B cell (primary cell): Measurements from ENCODE around the gene CLSTN2. TPM values are rescaled to one million over a fixed set of nuclear protein-coding genes. Genes with fewer than 3 reads are reported as not detected.

Experiments
- ATAC-seq: fragments of 200-7000 bp; cut with Tn5 transposase; one replicate; pipeline ENCODE4 v1.10.0; 2021; ENCODE audit warnings: low read depth, mild to moderate bottlenecking, moderate number of reproducible peaks, moderate library complexity
- CTCF ChIA-PET: fragments of 350-600 bp; sonication (Branson Sonifier 250); formaldehyde crosslinking; loops from one replicate; lab custom pipeline; 2021; ENCODE audit warnings: antibody characterized with exemption, inconsistent platforms; lab: Charles Lee
- POLR2A ChIA-PET: fragments of 350-600 bp; sonication (Branson Sonifier 250); formaldehyde crosslinking; loops from one replicate; lab custom pipeline; 2021; ENCODE audit warnings: antibody characterized with exemption; lab: Charles Lee
- DNase-seq: peaks from one replicate; pipeline ENCODE4 v3.0.0; 2013
- H2AFZ ChIP-seq: 2 replicates; pipeline ENCODE4 v1.6.1; 2012; ENCODE audit warnings: mild to moderate bottlenecking, low read depth, low read length; ENCODE audit not compliant: insufficient read depth, poor library complexity, severe bottlenecking
- H3K27ac ChIP-seq, 2 donors: 1 replicate in 1 of 2; 2 replicates in 1 of 2; pipeline ENCODE4 v1.5.1; 2012 to 2013; ENCODE audit warnings: low read length in 2 of 2, mild to moderate bottlenecking in 2 of 2, moderate library complexity in 1 of 2
- H3K27me3 ChIP-seq, 4 experiments: fragments of 200-600 bp in 1 of 4; sonication (generic) in 1 of 4; replicated peaks in 1 of 4; 1 replicate in 2 of 4; 2 replicates in 2 of 4; pipeline versions ENCODE4 v1.6.1 to v1.7.0; 2013 to 2016; ENCODE audit warnings: low read length in 3 of 4, mild to moderate bottlenecking in 2 of 4, mixed read lengths in 1 of 4, moderate library complexity in 1 of 4; ENCODE audit not compliant: insufficient read depth in 4 of 4, control insufficient read depth in 3 of 4; ENCODE audit errors: control extremely low read depth in 1 of 4
- H3K36me3 ChIP-seq, 2 experiments: replicated peaks in 1 of 2; 1 replicate in 1 of 2; 2 replicates in 1 of 2; pipeline versions ENCODE4 v1.6.1 to v1.7.1; 2013; ENCODE audit warnings: low read length in 1 of 2; ENCODE audit not compliant: insufficient read depth in 2 of 2, control insufficient read depth in 1 of 2; ENCODE audit errors: control extremely low read depth in 1 of 2, extremely low read depth in 1 of 2
- H3K4me1 ChIP-seq, 2 donors: fragments of 200-600 bp in 1 of 2; sonication (generic) in 1 of 2; 1 replicate in 1 of 2; 2 replicates in 1 of 2; pipeline versions ENCODE4 v1.5.1 to v1.6.1; 2013 to 2017; ENCODE audit warnings: low read length in 2 of 2; ENCODE audit not compliant: control insufficient read depth in 2 of 2, insufficient read depth in 2 of 2
- H3K4me2 ChIP-seq: replicated peaks from 2 replicates; pipeline ENCODE3; 2012; ENCODE audit warnings: mild to moderate bottlenecking, low read depth, low read length; ENCODE audit not compliant: poor library complexity, severe bottlenecking
- H3K4me3 ChIP-seq, 5 experiments: fragments of 200-600 bp in 1 of 5; sonication (generic) in 1 of 5; 1 replicate in 3 of 5; 2 replicates in 2 of 5; pipeline versions ENCODE4 v1.5.1 to v1.7.0; 2011 to 2016; ENCODE audit warnings: low read length in 4 of 5, mild to moderate bottlenecking in 4 of 5, low read depth in 2 of 5, control low read depth in 1 of 5, moderate library complexity in 1 of 5; ENCODE audit not compliant: insufficient read depth in 1 of 5; ENCODE audit errors: control extremely low read depth in 1 of 5, extremely low read depth in 1 of 5
- H3K79me2 ChIP-seq: fragments of 200-600 bp; sonication (generic); one replicate; pipeline ENCODE4 v1.6.0; 2016; ENCODE audit warnings: low read length; ENCODE audit not compliant: control insufficient read depth, insufficient read depth
- H3K9ac ChIP-seq: fragments of 200-600 bp; sonication (generic); 2 replicates; pipeline ENCODE4 v1.6.1; 2017; ENCODE audit warnings: mild to moderate bottlenecking, low read length, moderate library complexity
- H3K9me3 ChIP-seq, 3 donors: one replicate each; pipeline versions ENCODE4 v1.6.1 to v1.7.1; 2013; ENCODE audit warnings: low read length in 2 of 3; ENCODE audit not compliant: control insufficient read depth in 2 of 3, insufficient read depth in 1 of 3; ENCODE audit errors: control extremely low read depth in 1 of 3
- H4K20me1 ChIP-seq: 2 replicates; pipeline ENCODE4 v1.6.0; 2012; ENCODE audit warnings: mild to moderate bottlenecking, low read length; ENCODE audit not compliant: insufficient read depth, control insufficient read depth, poor library complexity, severe bottlenecking
- H3K27ac Mint-ChIP-seq: one replicate; pipeline ENCODE4 v1.8.0; 2021; ENCODE audit warnings: mixed read lengths
- H3K27me3 Mint-ChIP-seq: one replicate; pipeline ENCODE4 v1.8.0; 2021; ENCODE audit warnings: mixed read lengths
- H3K4me1 Mint-ChIP-seq: one replicate; pipeline ENCODE4 v1.8.0; 2021; ENCODE audit warnings: mixed read lengths
- H3K4me3 Mint-ChIP-seq: one replicate; pipeline ENCODE4 v1.8.0; 2021; ENCODE audit warnings: mixed read lengths
- H3K9me3 Mint-ChIP-seq: one replicate; pipeline ENCODE4 v1.8.0; 2022; ENCODE audit warnings: mixed read lengths; ENCODE audit not compliant: insufficient read depth
- CTCF ChIP-seq: fragments of 200-600 bp; IDR thresholded peaks from one replicate; pipeline ENCODE4 v1.8.0; 2022; ENCODE audit warnings: antibody characterized with exemption, mild to moderate bottlenecking
- EZH2 ChIP-seq: IDR thresholded peaks from 2 replicates; pipeline ENCODE4 v1.6.1; 2012; ENCODE audit warnings: borderline replicate concordance, low read depth, mild to moderate bottlenecking, moderate library complexity, low read length; ENCODE audit not compliant: insufficient read depth, poor library complexity, severe bottlenecking
- WGBS: methylation state at CpG from one replicate; pipeline ENCODE4 v1.1.5; 2013; ENCODE audit warnings: missing lambda C conversion rate; ENCODE audit not compliant: insufficient coverage; 5-methylcytosine and 5-hydroxymethylcytosine counted together
- intact Hi-C: fragments of 100-400 bp; cut with micrococcal nuclease; formaldehyde crosslinking; loops from one replicate; pipeline ENCODE4 v1.10.0; 2022
- polyA plus RNA-seq: library from polyadenylated mRNA; depleted of rRNA; stranded (reverse); fragments of >200 nt; gene quantifications from 2 replicates; pipeline ENCODE4 v1.2.3, GENCODE V29; 2012
- total RNA-seq, 2 donors: library from RNA; stranded (reverse); fragments of 120-200 nt in 1 of 2; gene quantifications; 1 replicate in 1 of 2; 2 replicates in 1 of 2; pipeline versions ENCODE4 v1.2.3 to v1.2.4, GENCODE V29; 2013 to 2022

The CLSTN2 gene
- total and polyA plus RNA-seq, 2 donors (not counting 1 experiment from before 2014, with no cell fraction given), result not detected

- H3K9me3 Mint-ChIP-seq, result no peaks in the 10 kb centered on the region
- ChIA-PET POLR2A (no interaction called here), CTCF (interaction anchor here (1.3 to 1.6 kb wide), 2 partner anchors 8 to 13 kb away, joined by 3 to 4 read pairs; no protein-coding TSS in a partner anchor)
- Histone ChIP-seq H3K9ac (no peak overlapping the region), H3K36me3 (no peaks in the 10 kb centered on the region), H3K4me3 (no peak overlapping the region), H2AFZ (no peak overlapping the region), H3K27ac (no peak overlapping the region), H3K4me2 (no peak overlapping the region), H3K27me3 (peaks cover 0 to 3% (median 0%) of the 10 kb centered on the region in 4 experiments), H3K79me2 (no peaks in the 10 kb centered on the region), H4K20me1 (no peaks in the 10 kb centered on the region), H3K4me1 (no peaks in the 10 kb centered on the region), H3K9me3 (no peaks in the 10 kb centered on the region)
- ATAC-seq (no peak), DNase-seq (no peak)
- peaks cover 3% of the 10 kb centered on the region for H3K27me3 Mint-ChIP-seq
- H3K4me3 Mint-ChIP-seq, result no peak overlapping the region
- intact Hi-C loops, result no loop called here
- no peaks in the 10 kb centered on the region for H3K4me1 Mint-ChIP-seq
- H3K27ac Mint-ChIP-seq, result no peak overlapping the region
- TF ChIP-seq CTCF, result no peak
- no peak for TF ChIP-seq EZH2
- 66% methylated on average over 2 of the region's 4 CpGs for WGBS
Observed at GRCh38 chr3:140205598-140205997, 270.6 kb downstream of the CLSTN2 start.

- H3K9me3 ChIP-seq, result no peaks in the 10 kb centered on the region
- peaks cover 0 to 3% (median 0%) of the 10 kb centered on the region in 4 experiments for H3K27me3 ChIP-seq
- H3K27me3 Mint-ChIP-seq, result peaks cover 3% of the 10 kb centered on the region
- H3K4me3 Mint-ChIP-seq, result no peak overlapping the region
- intact Hi-C loops, result no loop called here
- no peaks in the 10 kb centered on the region for H3K9me3 Mint-ChIP-seq
- H3K9ac ChIP-seq, result no peak overlapping the region
- H3K4me1 Mint-ChIP-seq, result no peaks in the 10 kb centered on the region
- 27% methylated on average over 1 of the region's 4 CpGs for WGBS
- ChIA-PET POLR2A (no interaction called here), CTCF (interaction anchor here (1.3 to 1.6 kb wide), 2 partner anchors 9 to 12 kb away, joined by 3 to 4 read pairs; no protein-coding TSS in a partner anchor)
- ATAC-seq (no peak), DNase-seq (no peak)
- no peaks in the 10 kb centered on the region for H3K4me1 ChIP-seq
- no peaks in the 10 kb centered on the region for H4K20me1 ChIP-seq
- no peak overlapping the region for H3K4me2 ChIP-seq
- no peak for TF ChIP-seq EZH2
- no peak for TF ChIP-seq CTCF
- H3K27ac ChIP-seq, result no peak overlapping the region
- no peak overlapping the region for H3K27ac Mint-ChIP-seq
- H2AFZ ChIP-seq, result no peak overlapping the region
- no peaks in the 10 kb centered on the region for H3K36me3 ChIP-seq
- H3K79me2 ChIP-seq, result no peaks in the 10 kb centered on the region
- H3K4me3 ChIP-seq, result no peak overlapping the region
Observed at GRCh38 chr3:140206196-140207040, 271.4 kb downstream of the CLSTN2 start.
